ENCODE measurements around the gene POLR2M. TPM values are rescaled to one million over a fixed set of nuclear protein-coding genes. Genes with fewer than 3 reads are reported as not detected.

The POLR2M gene
- total and polyA plus RNA-seq, 2 donors (not counting 3 experiments of a cell fraction or from before 2014, with no cell fraction given): 38.4 to 42.5 TPM

- POLR2A ChIA-PET: no interaction called here
- H3K4me1 ChIP-seq (ENCODE audit: control insufficient read depth, extremely low read depth, insufficient read depth, low read length): peaks cover 7% of the 10 kb centered on the region
- FAIRE-seq (peak; percentile 8), DNase-seq (ENCODE audit: low read depth, low spot score) (peak; percentile 48)
- peak; percentile 43 for TF ChIP-seq FOS (IDR thresholded peaks at IDR 0.05; ENCODE audit: borderline replicate concordance, insufficient read depth, low read length)
- no peak for TF ChIP-seq JUN (IDR thresholded peaks at IDR 0.05; ENCODE audit: borderline replicate concordance, insufficient read depth, insufficient read length, low read depth)
- CTCF ChIA-PET: interaction anchor here (0.8 to 2.7 kb wide), 6 partner anchors 9 to 399 kb away, joined by 3 to 10 read pairs (median 3); no protein-coding TSS in a partner anchor
- H3K9ac ChIP-seq (replicated peaks; ENCODE audit: extremely low read depth, insufficient read depth, low read length): no peak overlapping the region
- H3K27me3 ChIP-seq (ENCODE audit: control insufficient read depth in 2 of 2, insufficient read depth in 2 of 2, low read length in 2 of 2): no peaks in the 10 kb centered on the region
- H3K4me3 ChIP-seq (replicated peaks in 1 of 3; ENCODE audit: insufficient read depth in 1 of 3, low read depth in 1 of 3, low read length in 3 of 3): no peak overlapping the region
- no peaks in the 10 kb centered on the region for H3K79me2 ChIP-seq (ENCODE audit: control insufficient read depth, insufficient read depth, low read length)
- H3K36me3 ChIP-seq (ENCODE audit: control insufficient read depth in 2 of 2, extremely low read depth in 1 of 2, insufficient read depth in 2 of 2, low read length in 2 of 2): peaks cover 0 to 9% of the 10 kb centered on the region in 2 experiments
- H3K9me1 ChIP-seq (replicated peaks; ENCODE audit: control insufficient read depth, extremely low read depth, insufficient read depth, low read length): no peaks in the 10 kb centered on the region
- intact Hi-C loops (cut with micrococcal nuclease): no loop called here
- H3K4me2 ChIP-seq (ENCODE audit: insufficient read depth, low read length): no peak overlapping the region
- peak overlapping the region; percentile 39 for H2AFZ ChIP-seq (ENCODE audit: low read depth, low read length)
- H3K27ac ChIP-seq (ENCODE audit: insufficient read depth, low read depth, low read length): no peak overlapping the region
- H4K20me1 ChIP-seq (replicated peaks; ENCODE audit: control insufficient read depth, extremely low read depth, insufficient read depth, low read length): no peaks in the 10 kb centered on the region
- dilution Hi-C loops (cut with MboI; ENCODE audit: extremely low pct_ligation_motif_present, low sequenced_read_pairs): no loop called here
- BruUV-seq (replicated peaks): no TSS peak
- H3K9me3 ChIP-seq (replicated peaks; ENCODE audit: control insufficient read depth, insufficient read depth, low read length): no peaks in the 10 kb centered on the region
These were observed 34.9 kb upstream of the POLR2M start for GRCh38 chr15:57671636-57672035.

- Histone ChIP-seq H2AFZ (ENCODE audit: low read depth, low read length) (no peak overlapping the region), H3K27ac (ENCODE audit: insufficient read depth, low read depth, low read length) (no peak overlapping the region), H3K4me1 (ENCODE audit: control insufficient read depth, extremely low read depth, insufficient read depth, low read length) (peaks cover 4% of the 10 kb centered on the region), H3K9ac (replicated peaks; ENCODE audit: extremely low read depth, insufficient read depth, low read length) (no peak overlapping the region), H3K4me2 (ENCODE audit: insufficient read depth, low read length) (no peak overlapping the region), H3K79me2 (ENCODE audit: control insufficient read depth, insufficient read depth, low read length) (no peaks in the 10 kb centered on the region), H3K36me3 (ENCODE audit: control insufficient read depth in 2 of 2, extremely low read depth in 1 of 2, insufficient read depth in 2 of 2, low read length in 2 of 2) (peaks cover 0 to 9% of the 10 kb centered on the region in 2 experiments), H4K20me1 (replicated peaks; ENCODE audit: control insufficient read depth, extremely low read depth, insufficient read depth, low read length) (no peaks in the 10 kb centered on the region), H3K9me3 (replicated peaks; ENCODE audit: control insufficient read depth, insufficient read depth, low read length) (no peaks in the 10 kb centered on the region), H3K27me3 (ENCODE audit: control insufficient read depth in 2 of 2, insufficient read depth in 2 of 2, low read length in 2 of 2) (no peaks in the 10 kb centered on the region), H3K4me3 (replicated peaks in 1 of 3; ENCODE audit: insufficient read depth in 1 of 3, low read depth in 1 of 3, low read length in 3 of 3) (no peak overlapping the region), H3K9me1 (replicated peaks; ENCODE audit: control insufficient read depth, extremely low read depth, insufficient read depth, low read length) (no peaks in the 10 kb centered on the region)
- dilution Hi-C loops (cut with MboI; ENCODE audit: extremely low pct_ligation_motif_present, low sequenced_read_pairs): no loop called here
- ChIA-PET CTCF (interaction anchor here (3.0 to 4.3 kb wide), 2 partner anchors 8 to 57 kb away, joined by 10 to 27 read pairs; no protein-coding TSS in a partner anchor), POLR2A (no interaction called here)
- DNase-seq (ENCODE audit: low read depth, low spot score): no peak
- BruUV-seq (replicated peaks): no TSS peak
- FAIRE-seq: no peak
- TF ChIP-seq MAX (IDR thresholded peaks at IDR 0.05; ENCODE audit: insufficient read depth, insufficient read length): no peak
- TF ChIP-seq POLR2AphosphoS5 (IDR thresholded peaks at IDR 0.05; ENCODE audit: insufficient read depth, low read depth, low read length): no peak
- no peak for TF ChIP-seq MYC (IDR thresholded peaks at IDR 0.05; ENCODE audit: low read depth, low read length)
- no peak for TF ChIP-seq CTCF (IDR thresholded peaks at IDR 0.05; ENCODE audit: extremely low read depth in 1 of 2, insufficient read depth in 1 of 2, low read depth in 1 of 2, low read length in 2 of 2)
- TF ChIP-seq POLR2A (IDR thresholded peaks at IDR 0.05; ENCODE audit: low read depth, low read length): no peak
- no peak for TF ChIP-seq EZH2 (IDR thresholded peaks at IDR 0.05; ENCODE audit: borderline replicate concordance, low read depth, low read length, severe bottlenecking)
- no peak for TF ChIP-seq JUN (IDR thresholded peaks at IDR 0.05; ENCODE audit: borderline replicate concordance, insufficient read depth, insufficient read length, low read depth)
- TF ChIP-seq FOS (IDR thresholded peaks at IDR 0.05; ENCODE audit: borderline replicate concordance, insufficient read depth, low read length): no peak
- TF ChIP-seq GATA2 (IDR thresholded peaks at IDR 0.05; ENCODE audit: insufficient read depth, insufficient read length, low read depth, low read length): no peak
- intact Hi-C loops (cut with micrococcal nuclease): loop anchor here (2.0 kb wide), 1 partner anchor 17 kb away; no protein-coding TSS in a partner anchor
These were observed 30.9 kb upstream of the POLR2M start for GRCh38 chr15:57675481-57676181.
